SK-N-SH treated with all-trans-retinoic acid at 6 μM for 48 hours (cell line): Measurements from ENCODE around the gene NECTIN3.

ENCODE experiments used
- ATAC-seq: fragments of 200-7000 bp; cut with Tn5 transposase; 3 replicates; pipeline ENCODE4 v1.9.1; 2020; ENCODE audit warnings: mild to moderate bottlenecking, moderate library complexity
- ARNTL ChIP-seq: fragments of 450-650 bp; formaldehyde crosslinking; IDR thresholded peaks from 2 replicates; pipeline ENCODE4 v1.5.0; 2020; ENCODE audit warnings: low read depth, mild to moderate bottlenecking, moderate library complexity, borderline replicate concordance
- BACH2 ChIP-seq: fragments of 250-450 bp; sonication (Bioruptor Pico); IDR thresholded peaks from 2 replicates; pipeline ENCODE4 v1.9.0; 2021; ENCODE audit warnings: mild to moderate bottlenecking, borderline replicate concordance
- CSDC2 ChIP-seq: fragments of 250-450 bp; sonication (Bioruptor Pico); IDR thresholded peaks from 2 replicates; pipeline ENCODE4 v1.5.0; 2020; ENCODE audit warnings: mild to moderate bottlenecking, moderate library complexity
- ISL1 ChIP-seq: fragments of 250-450 bp; sonication (Bioruptor Pico); IDR thresholded peaks from 2 replicates; pipeline ENCODE4 v2.1.2; 2022; ENCODE audit warnings: mild to moderate bottlenecking, moderate library complexity
- OSR1 ChIP-seq: fragments of 250-450 bp; sonication (Bioruptor Pico); IDR thresholded peaks from 2 replicates; pipeline ENCODE4 v1.8.0; 2022; ENCODE audit warnings: moderate library complexity, mild to moderate bottlenecking, inconsistent platforms
- RARB ChIP-seq: fragments of 250-450 bp; sonication (Bioruptor Pico); IDR thresholded peaks from 2 replicates; pipeline ENCODE4 v1.8.0; 2021; ENCODE audit warnings: mild to moderate bottlenecking, moderate library complexity
- SNAI2 ChIP-seq: fragments of 250-450 bp; sonication (Bioruptor Pico); IDR thresholded peaks from 2 replicates; pipeline ENCODE4 v1.5.0; 2020; ENCODE audit warnings: mild to moderate bottlenecking, moderate library complexity
- TCF4 ChIP-seq: fragments of 250-450 bp; sonication (Bioruptor Pico); IDR thresholded peaks from 2 replicates; pipeline ENCODE4 v1.8.0; 2021; ENCODE audit warnings: mild to moderate bottlenecking, moderate library complexity, borderline replicate concordance
- TOX ChIP-seq: fragments of 250-450 bp; sonication (Bioruptor Pico); IDR thresholded peaks from 2 replicates; pipeline ENCODE4 v1.8.0; 2021; ENCODE audit warnings: mild to moderate bottlenecking, moderate library complexity, borderline replicate concordance
- ZC3H10 ChIP-seq: fragments of 250-450 bp; sonication (Bioruptor Pico); IDR thresholded peaks from 2 replicates; pipeline ENCODE4 v1.5.1; 2021; ENCODE audit warnings: mild to moderate bottlenecking, moderate library complexity
- ZFP3 ChIP-seq: fragments of 250-450 bp; sonication (Bioruptor Pico); IDR thresholded peaks from 2 replicates; pipeline ENCODE4 v1.5.0; 2020; ENCODE audit warnings: mild to moderate bottlenecking, moderate library complexity
- ZNF565 ChIP-seq: fragments of 450-650 bp; formaldehyde crosslinking; conservative IDR thresholded peaks from 2 replicates; pipeline ENCODE4 v1.5.0; 2020; ENCODE audit warnings: low read depth, mild to moderate bottlenecking, moderate library complexity
- ZNF70 ChIP-seq: fragments of 450-650 bp; formaldehyde crosslinking; IDR thresholded peaks from 2 replicates; pipeline ENCODE4 v1.5.0; 2020; ENCODE audit warnings: mild to moderate bottlenecking, moderate library complexity
- ZNF8 ChIP-seq: fragments of 450-650 bp; formaldehyde crosslinking; IDR thresholded peaks from 2 replicates; pipeline ENCODE4 v1.5.0; 2020; ENCODE audit warnings: mild to moderate bottlenecking, moderate library complexity
- TF ChIP-seq, protein P1 (sequence below): fragments of 250-450 bp; sonication (Bioruptor Pico); IDR thresholded peaks from 2 replicates; pipeline ENCODE4 v1.5.1; 2020; ENCODE audit warnings: low read depth, mild to moderate bottlenecking, moderate library complexity
- TF ChIP-seq, protein P2 (sequence below): fragments of 250-450 bp; sonication (Bioruptor Pico); IDR thresholded peaks from 2 replicates; pipeline ENCODE4 v1.8.0; 2020; ENCODE audit warnings: mild to moderate bottlenecking, moderate library complexity, borderline replicate concordance
- TF ChIP-seq, protein P3 (sequence below): fragments of 250-450 bp; sonication (Bioruptor Pico); IDR thresholded peaks from 2 replicates; pipeline ENCODE4 v1.5.0; 2020; ENCODE audit warnings: mild to moderate bottlenecking, moderate library complexity
- TF ChIP-seq, protein P4 (sequence below): fragments of 250-450 bp; sonication (Bioruptor Pico); IDR thresholded peaks from 2 replicates; pipeline ENCODE4 v1.5.1; 2021; ENCODE audit warnings: mild to moderate bottlenecking, moderate library complexity
- TF ChIP-seq, protein P5 (sequence below): fragments of 250-450 bp; sonication (Bioruptor Pico); IDR thresholded peaks from 2 replicates; pipeline ENCODE4 v1.8.0; 2021; ENCODE audit warnings: low read depth, mild to moderate bottlenecking, moderate library complexity, borderline replicate concordance

Gene NECTIN3

DNA sequence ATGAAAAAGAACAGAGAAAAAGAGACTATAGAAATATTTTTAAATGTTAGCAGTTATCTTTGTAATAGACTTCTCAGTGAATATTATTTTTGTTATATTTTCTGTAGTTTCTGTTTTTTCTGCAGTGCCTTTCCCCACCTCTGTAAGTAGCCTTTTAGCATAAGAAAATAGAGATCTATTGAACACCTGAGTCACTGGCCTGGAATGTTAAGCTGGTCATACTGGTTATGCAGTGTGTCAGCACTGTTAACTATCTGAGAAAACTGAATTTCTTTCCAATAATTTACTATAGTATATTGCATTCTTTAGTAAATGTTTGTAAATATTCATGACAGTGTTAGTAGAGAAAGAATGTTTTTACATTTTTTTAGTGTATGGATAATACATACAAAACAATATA lies 79.8 kb downstream of the NECTIN3 start:
- TF ChIP-seq TCF4 (CRISPR knock-in tag) (no peak), ZNF70 (CRISPR knock-in tag) (no peak), OSR1 (no peak), SNAI2 (no peak), ZNF565 (CRISPR knock-in tag) (no peak), BACH2 (CRISPR knock-in tag) (no peak), RARB (CRISPR knock-in tag) (no peak), CSDC2 (CRISPR knock-in tag) (no peak), ZC3H10 (CRISPR knock-in tag) (no peak), ISL1 (CRISPR knock-in tag) (no peak), ZFP3 (CRISPR knock-in tag) (no peak), TOX (CRISPR knock-in tag) (no peak), ARNTL (CRISPR knock-in tag) (no peak)
- TF ChIP-seq, protein P1, sequence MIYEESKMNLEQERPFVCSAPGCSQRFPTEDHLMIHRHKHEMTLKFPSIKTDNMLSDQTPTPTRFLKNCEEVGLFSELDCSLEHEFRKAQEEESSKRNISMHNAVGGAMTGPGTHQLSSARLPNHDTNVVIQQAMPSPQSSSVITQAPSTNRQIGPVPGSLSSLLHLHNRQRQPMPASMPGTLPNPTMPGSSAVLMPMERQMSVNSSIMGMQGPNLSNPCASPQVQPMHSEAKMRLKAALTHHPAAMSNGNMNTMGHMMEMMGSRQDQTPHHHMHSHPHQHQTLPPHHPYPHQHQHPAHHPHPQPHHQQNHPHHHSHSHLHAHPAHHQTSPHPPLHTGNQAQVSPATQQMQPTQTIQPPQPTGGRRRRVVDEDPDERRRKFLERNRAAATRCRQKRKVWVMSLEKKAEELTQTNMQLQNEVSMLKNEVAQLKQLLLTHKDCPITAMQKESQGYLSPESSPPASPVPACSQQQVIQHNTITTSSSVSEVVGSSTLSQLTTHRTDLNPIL (CRISPR knock-in tag), result no peak
- TF ChIP-seq, protein P2, sequence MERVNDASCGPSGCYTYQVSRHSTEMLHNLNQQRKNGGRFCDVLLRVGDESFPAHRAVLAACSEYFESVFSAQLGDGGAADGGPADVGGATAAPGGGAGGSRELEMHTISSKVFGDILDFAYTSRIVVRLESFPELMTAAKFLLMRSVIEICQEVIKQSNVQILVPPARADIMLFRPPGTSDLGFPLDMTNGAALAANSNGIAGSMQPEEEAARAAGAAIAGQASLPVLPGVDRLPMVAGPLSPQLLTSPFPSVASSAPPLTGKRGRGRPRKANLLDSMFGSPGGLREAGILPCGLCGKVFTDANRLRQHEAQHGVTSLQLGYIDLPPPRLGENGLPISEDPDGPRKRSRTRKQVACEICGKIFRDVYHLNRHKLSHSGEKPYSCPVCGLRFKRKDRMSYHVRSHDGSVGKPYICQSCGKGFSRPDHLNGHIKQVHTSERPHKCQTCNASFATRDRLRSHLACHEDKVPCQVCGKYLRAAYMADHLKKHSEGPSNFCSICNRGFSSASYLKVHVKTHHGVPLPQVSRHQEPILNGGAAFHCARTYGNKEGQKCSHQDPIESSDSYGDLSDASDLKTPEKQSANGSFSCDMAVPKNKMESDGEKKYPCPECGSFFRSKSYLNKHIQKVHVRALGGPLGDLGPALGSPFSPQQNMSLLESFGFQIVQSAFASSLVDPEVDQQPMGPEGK (CRISPR knock-in tag), result no peak
- TF ChIP-seq, protein P3, sequence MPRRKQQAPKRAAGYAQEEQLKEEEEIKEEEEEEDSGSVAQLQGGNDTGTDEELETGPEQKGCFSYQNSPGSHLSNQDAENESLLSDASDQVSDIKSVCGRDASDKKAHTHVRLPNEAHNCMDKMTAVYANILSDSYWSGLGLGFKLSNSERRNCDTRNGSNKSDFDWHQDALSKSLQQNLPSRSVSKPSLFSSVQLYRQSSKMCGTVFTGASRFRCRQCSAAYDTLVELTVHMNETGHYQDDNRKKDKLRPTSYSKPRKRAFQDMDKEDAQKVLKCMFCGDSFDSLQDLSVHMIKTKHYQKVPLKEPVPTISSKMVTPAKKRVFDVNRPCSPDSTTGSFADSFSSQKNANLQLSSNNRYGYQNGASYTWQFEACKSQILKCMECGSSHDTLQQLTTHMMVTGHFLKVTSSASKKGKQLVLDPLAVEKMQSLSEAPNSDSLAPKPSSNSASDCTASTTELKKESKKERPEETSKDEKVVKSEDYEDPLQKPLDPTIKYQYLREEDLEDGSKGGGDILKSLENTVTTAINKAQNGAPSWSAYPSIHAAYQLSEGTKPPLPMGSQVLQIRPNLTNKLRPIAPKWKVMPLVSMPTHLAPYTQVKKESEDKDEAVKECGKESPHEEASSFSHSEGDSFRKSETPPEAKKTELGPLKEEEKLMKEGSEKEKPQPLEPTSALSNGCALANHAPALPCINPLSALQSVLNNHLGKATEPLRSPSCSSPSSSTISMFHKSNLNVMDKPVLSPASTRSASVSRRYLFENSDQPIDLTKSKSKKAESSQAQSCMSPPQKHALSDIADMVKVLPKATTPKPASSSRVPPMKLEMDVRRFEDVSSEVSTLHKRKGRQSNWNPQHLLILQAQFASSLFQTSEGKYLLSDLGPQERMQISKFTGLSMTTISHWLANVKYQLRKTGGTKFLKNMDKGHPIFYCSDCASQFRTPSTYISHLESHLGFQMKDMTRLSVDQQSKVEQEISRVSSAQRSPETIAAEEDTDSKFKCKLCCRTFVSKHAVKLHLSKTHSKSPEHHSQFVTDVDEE (CRISPR knock-in tag), result no peak
- TF ChIP-seq, protein P4, sequence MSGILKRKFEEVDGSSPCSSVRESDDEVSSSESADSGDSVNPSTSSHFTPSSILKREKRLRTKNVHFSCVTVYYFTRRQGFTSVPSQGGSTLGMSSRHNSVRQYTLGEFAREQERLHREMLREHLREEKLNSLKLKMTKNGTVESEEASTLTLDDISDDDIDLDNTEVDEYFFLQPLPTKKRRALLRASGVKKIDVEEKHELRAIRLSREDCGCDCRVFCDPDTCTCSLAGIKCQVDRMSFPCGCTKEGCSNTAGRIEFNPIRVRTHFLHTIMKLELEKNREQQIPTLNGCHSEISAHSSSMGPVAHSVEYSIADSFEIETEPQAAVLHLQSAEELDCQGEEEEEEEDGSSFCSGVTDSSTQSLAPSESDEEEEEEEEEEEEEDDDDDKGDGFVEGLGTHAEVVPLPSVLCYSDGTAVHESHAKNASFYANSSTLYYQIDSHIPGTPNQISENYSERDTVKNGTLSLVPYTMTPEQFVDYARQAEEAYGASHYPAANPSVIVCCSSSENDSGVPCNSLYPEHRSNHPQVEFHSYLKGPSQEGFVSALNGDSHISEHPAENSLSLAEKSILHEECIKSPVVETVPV (CRISPR knock-in tag), result no peak
- TF ChIP-seq, protein P5, sequence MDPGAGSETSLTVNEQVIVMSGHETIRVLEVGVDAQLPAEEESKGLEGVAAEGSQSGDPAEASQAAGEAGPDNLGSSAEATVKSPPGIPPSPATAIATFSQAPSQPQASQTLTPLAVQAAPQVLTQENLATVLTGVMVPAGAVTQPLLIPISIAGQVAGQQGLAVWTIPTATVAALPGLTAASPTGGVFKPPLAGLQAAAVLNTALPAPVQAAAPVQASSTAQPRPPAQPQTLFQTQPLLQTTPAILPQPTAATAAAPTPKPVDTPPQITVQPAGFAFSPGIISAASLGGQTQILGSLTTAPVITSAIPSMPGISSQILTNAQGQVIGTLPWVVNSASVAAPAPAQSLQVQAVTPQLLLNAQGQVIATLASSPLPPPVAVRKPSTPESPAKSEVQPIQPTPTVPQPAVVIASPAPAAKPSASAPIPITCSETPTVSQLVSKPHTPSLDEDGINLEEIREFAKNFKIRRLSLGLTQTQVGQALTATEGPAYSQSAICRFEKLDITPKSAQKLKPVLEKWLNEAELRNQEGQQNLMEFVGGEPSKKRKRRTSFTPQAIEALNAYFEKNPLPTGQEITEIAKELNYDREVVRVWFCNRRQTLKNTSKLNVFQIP (CRISPR knock-in tag), result no peak
- peak; percentile 76 for ATAC-seq

DNA sequence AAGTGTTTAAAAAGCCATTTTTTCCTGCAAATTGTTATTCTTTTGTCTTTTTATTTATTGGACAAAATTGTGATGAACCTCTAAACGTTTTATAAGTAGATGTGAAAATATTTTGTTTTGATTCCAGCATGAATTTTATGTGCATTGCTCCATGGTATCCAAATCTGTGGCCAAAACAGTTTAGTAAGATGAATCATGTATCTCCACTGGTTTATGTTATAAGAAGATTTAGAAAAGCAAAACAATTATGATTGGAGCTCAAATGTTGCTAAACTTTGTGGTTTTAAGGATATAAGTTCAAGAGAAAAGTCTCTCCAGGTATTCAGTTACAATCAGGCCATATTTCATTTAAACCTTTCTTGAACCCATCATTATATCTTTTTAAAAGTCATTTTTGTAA lies 80.9 kb downstream of the NECTIN3 start:
- TF ChIP-seq RARB (CRISPR knock-in tag), result no peak
- no peak for TF ChIP-seq ZNF8
- no peak for TF ChIP-seq ISL1 (CRISPR knock-in tag)
- no peak for TF ChIP-seq ZC3H10 (CRISPR knock-in tag)
- TF ChIP-seq, protein P4 (CRISPR knock-in tag), result no peak
- no peak for TF ChIP-seq ZNF565 (CRISPR knock-in tag)
- TF ChIP-seq ZFP3 (CRISPR knock-in tag), result no peak
- no peak for TF ChIP-seq SNAI2
- no peak for TF ChIP-seq TOX (CRISPR knock-in tag)
- no peak for TF ChIP-seq CSDC2 (CRISPR knock-in tag)
- no peak for TF ChIP-seq TCF4 (CRISPR knock-in tag)
- TF ChIP-seq, protein P3 (CRISPR knock-in tag), result no peak
- ATAC-seq, result no peak
